ENCODE data around the gene WNK4. TPM values are rescaled to one million over a fixed set of nuclear protein-coding genes. Genes with fewer than 3 reads are reported as not detected.

Gene WNK4
- total RNA-seq: 0.33 and 0.39 TPM in 2 replicates

DNA sequence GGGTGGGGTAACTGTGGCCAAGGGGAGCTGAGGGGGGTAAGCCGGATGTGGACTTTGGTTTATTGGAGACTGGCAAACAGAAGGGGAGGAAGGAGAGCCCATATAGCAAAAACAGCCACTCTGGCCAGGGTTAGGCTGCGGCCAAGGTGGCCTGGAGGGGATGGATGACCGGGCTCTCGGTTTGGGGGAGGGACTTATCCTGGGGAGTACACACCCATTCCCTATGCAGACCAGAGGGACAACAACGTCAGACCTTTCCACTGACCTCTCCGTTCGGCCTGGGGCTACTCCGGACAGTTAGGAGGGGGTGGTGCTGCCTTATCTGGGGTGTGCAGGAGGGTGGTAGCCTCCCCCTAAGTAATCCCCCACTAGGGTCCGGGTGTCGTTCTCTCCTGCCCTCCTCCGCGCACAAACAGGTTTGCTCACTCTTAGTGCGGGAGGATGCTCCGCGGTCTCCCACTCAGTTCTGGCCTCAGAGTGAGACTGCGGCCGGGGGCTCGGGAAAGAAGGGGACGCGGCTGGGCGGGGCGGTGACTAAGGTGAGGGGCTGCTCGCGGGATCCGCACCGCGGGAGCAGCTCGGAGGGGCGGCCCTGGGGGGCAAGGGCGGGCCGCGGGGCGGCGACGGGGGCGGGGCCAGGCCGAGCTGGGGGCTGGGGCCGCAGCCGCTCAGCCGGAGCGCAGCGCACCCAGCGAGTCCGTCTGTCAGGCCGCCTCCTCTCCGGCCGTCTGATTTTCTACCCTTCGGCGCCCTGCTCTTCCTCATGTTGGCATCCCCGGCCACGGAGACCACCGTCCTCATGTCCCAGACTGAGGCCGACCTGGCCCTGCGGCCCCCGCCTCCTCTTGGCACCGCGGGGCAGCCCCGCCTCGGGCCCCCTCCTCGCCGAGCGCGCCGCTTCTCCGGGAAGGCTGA lies at the start of gene WNK4:
WNK4 (plus strand) TSS at position 675 of the 915 bp plus-strand sequence; CDS start at position 764, 89 bp downstream.

GRCh38 chr17:42744806-42745617 lies 35.4 kb upstream of the WNK4 start, which contains the start of gene EZH1:
TSS of gene EZH1 (minus strand) at chr17:42745040. CDS start at chr17:42728941, 16,099 bp downstream.

GRCh38 chr17:42760652-42761581 lies 19.5 kb upstream of the WNK4 start, which contains the start of gene RAMP2:
TSS of gene RAMP2 (plus strand) at chr17:42761227. CDS start at chr17:42761262, 35 bp downstream.

DNA sequence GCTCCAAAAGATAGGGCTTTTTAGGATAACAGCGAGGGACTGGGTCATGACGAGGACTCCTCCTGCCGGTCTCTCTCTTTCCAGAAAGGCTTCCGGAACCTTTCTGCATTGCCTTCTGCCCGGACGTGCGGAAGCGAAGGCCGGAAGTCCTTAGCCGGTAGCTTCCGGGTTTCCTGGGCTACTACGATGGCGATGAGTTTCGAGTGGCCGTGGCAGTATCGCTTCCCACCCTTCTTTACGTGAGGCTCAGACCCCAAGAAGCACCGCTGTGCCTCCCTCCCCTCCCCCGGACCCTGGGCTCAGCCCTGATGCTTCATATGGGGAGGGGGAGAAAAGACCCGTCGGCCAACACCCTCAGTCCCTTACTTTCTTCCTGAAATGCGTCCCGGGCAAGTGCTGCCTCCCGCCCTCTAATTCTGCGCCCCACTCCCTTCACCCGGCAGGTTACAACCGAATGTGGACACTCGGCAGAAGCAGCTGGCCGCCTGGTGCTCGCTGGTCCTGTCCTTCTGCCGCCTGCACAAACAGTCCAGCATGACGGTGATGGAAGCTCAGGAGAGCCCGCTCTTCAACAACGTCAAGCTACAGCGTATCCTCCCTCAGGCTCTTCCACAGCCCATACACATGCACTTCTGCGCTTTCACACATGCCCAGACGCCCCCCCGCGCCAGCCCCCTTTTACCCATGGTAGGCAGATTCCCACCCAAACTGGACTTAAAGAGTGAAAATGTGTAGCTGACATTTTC lies 6.9 kb upstream of the WNK4 start, which contains the start of gene VPS25:
VPS25 (plus strand) TSS at position 160 of the 746 bp plus-strand sequence; CDS start at position 187, 27 bp downstream.

GRCh38 chr17:42798383-42799380 lies 18.3 kb downstream of the WNK4 start, which contains the start of the genes CNTD1 and COA3:
TSS of gene CNTD1 (plus strand) at chr17:42798861. CDS start at chr17:42799068, 207 bp downstream.
TSS of gene COA3 (minus strand) at chr17:42798704. CDS start at chr17:42798681, 23 bp downstream.

DNA sequence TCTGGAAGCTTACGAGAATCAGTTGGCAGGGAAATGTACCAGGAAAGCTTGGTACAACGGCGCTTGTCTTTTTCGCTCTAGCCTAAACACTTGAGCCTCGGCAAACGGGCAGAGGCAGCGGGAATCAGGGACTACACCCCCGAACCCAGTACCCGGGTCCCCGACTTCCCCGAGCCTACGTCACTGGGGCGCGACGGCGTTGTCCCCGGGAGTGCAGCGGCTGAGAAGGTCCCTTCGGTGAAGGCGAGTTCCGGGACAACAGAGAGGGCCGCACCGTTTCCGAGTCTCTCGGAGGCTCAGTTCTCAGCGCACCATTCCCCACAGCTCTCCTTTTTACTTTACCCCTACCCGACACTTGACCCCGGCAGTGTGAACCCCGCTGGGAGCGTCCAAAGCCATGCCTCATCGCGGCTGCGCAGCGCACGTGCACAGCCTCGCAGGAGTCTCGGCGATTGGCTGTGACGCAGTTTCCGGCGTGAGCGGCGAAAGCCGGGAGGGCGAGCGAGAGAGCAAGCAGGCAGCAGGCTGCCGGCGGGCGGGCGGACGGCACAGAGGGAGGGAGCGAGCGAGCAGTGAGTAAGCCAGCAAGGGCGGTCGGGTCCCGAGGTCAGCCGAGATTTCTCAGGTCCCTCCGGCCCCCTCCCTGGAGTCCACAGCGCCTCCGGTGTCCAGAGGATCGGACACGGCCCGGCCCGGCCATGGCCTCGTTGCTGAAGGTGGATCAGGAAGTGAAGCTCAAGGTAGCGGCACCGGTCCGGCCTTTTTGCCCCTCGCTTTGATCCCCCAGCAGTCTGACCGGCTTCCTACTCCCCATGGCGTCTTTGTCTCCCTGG lies 52.7 kb downstream of the WNK4 start, which contains the start of gene PSME3:
PSME3 (plus strand) TSS at position 464 of the 833 bp plus-strand sequence; CDS start at position 699, 235 bp downstream.

GRCh38 chr17:42844271-42844670 lies 63.9 kb downstream of the WNK4 start, which contains the start of gene AOC2:
TSS of gene AOC2 (plus strand) at chr17:42844580. CDS start at chr17:42844627, 47 bp downstream.

Small RNAs within 50 kb of the gene (small RNA-seq; reads per million reads assigned to genes)
- gene HMGN2P15: not detected
- not detected for gene MIR6781

Other genes with a start within 250 kb of the WNK4 start
- gene NAGLU, start 244.4 kb upstream of the WNK4 start, total RNA-seq: 34.2 and 34.9 TPM in 2 replicates
- 3.1 and 5.5 TPM in 2 replicates for gene HSD17B1, start 227.7 kb upstream of the WNK4 start, total RNA-seq
- gene COASY, start 218.5 kb upstream of the WNK4 start, total RNA-seq: 20.4 and 27.2 TPM in 2 replicates
- gene MLX, start 213.5 kb upstream of the WNK4 start, total RNA-seq: 20.0 and 33.5 TPM in 2 replicates
- 2.3 and 4.3 TPM in 2 replicates for gene PSMC3IP, start 202.9 kb upstream of the WNK4 start, total RNA-seq
- 79.7 and 106 TPM in 2 replicates for gene RETREG3, start 171.2 kb upstream of the WNK4 start, total RNA-seq
- gene TUBG1, start 170.9 kb upstream of the WNK4 start, total RNA-seq: 12.6 and 40.2 TPM in 2 replicates
- 13.0 and 15.7 TPM in 2 replicates for gene TUBG2, start 121.3 kb upstream of the WNK4 start, total RNA-seq
- 18.1 and 29.1 TPM in 2 replicates for gene PLEKHH3, start 103.6 kb upstream of the WNK4 start, total RNA-seq
- gene CCR10, start 98.8 kb upstream of the WNK4 start, total RNA-seq: 0.54 and 0.79 TPM in 2 replicates
- 0.87 and 3.1 TPM in 2 replicates for gene CNTNAP1, start 98.1 kb upstream of the WNK4 start, total RNA-seq
- 11.4 and 16.9 TPM in 2 replicates for gene EZH1, start 35.6 kb upstream of the WNK4 start, total RNA-seq
- gene RAMP2, start 19.4 kb upstream of the WNK4 start, total RNA-seq: 0.79 TPM in 1 of 2 replicates, not detected in the other
- 58.5 and 77.0 TPM in 2 replicates for gene VPS25, start 7.2 kb upstream of the WNK4 start, total RNA-seq
- 55.4 and 63.7 TPM in 2 replicates for gene COA3, start 18.1 kb downstream of the WNK4 start, total RNA-seq
- gene CNTD1, start 18.3 kb downstream of the WNK4 start, total RNA-seq: 0.79 TPM in 1 of 2 replicates, not detected in the other
- gene BECN1, start 43.7 kb downstream of the WNK4 start, total RNA-seq: 71.1 and 81.1 TPM in 2 replicates
- gene PSME3, start 52.8 kb downstream of the WNK4 start, total RNA-seq: 67.5 and 83.7 TPM in 2 replicates
- gene AOC2, start 64.0 kb downstream of the WNK4 start, total RNA-seq: 0.79 and 1.1 TPM in 2 replicates
- gene AOC3, start 70.6 kb downstream of the WNK4 start, total RNA-seq: under 0.01 TPM in 2 replicates
- gene G6PC1, start 120.2 kb downstream of the WNK4 start, total RNA-seq: not detected in 2 replicates
- gene AARSD1, start 183.8 kb downstream of the WNK4 start, total RNA-seq: 17.7 and 22.2 TPM in 2 replicates
- under 0.01 and 0.87 TPM in 2 replicates for gene PTGES3L, start 199.5 kb downstream of the WNK4 start, total RNA-seq
- 9.8 and 10.4 TPM in 2 replicates for gene RUNDC1, start 200.0 kb downstream of the WNK4 start, total RNA-seq
- 745 and 1,184 TPM in 2 replicates for gene RPL27, start 217.8 kb downstream of the WNK4 start, total RNA-seq
- gene IFI35, start 226.2 kb downstream of the WNK4 start, total RNA-seq: 8.2 and 8.5 TPM in 2 replicates
- gene VAT1, start 241.8 kb downstream of the WNK4 start, total RNA-seq: 77.5 and 82.8 TPM in 2 replicates
- gene RND2, start 244.6 kb downstream of the WNK4 start, total RNA-seq: under 0.01 and 0.33 TPM in 2 replicates

Data from placental epithelial cell (primary cell).